HG03135 (cell line): Measurements from ENCODE around the gene VAT1.
"Not testable (repeated sequence)": the region's sequence is repeated elsewhere in the genome, so short reads cannot be mapped to it uniquely, and the experiment has no call there.

Experiments
- ATAC-seq: cut with Tn5 transposase; IDR thresholded peaks from one replicate; pipeline ENCODE4 v1.9.1; 2021; ENCODE audit warnings: mild to moderate bottlenecking, moderate library complexity; ENCODE audit not compliant: unreplicated experiment

VAT1 gene

GRCh38 chr17:42975701-42976100 is 46.5 kb downstream of the VAT1 start:
- not testable (repeated sequence) for ATAC-seq

- ATAC-seq = no peak
These were observed 46.9 kb downstream of the VAT1 start for GRCh38 chr17:42975265-42975664.

DNA sequence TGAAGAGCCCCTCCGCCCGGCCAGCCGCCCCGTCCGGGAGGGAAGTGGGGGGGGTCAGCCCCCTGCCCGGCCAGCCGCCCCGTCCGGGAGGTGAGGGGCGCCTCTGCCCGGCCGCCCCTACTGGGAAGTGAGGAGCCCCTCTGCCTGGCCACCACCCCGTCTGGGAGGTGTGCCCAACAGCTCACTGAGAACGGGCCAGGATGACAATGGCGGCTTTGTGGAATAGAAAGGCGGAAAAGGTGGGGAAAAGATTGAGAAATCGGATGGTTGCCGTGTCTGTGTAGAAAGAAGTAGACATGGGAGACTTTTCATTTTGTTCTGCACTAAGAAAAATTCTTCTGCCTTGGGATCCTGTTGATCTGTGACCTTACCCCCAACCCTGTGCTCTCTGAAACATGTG is 48.9 kb downstream of the VAT1 start:
- not testable (repeated sequence) for ATAC-seq

- ATAC-seq = no peak
These were observed 50.6 kb downstream of the VAT1 start for GRCh38 chr17:42971589-42971988.

DNA sequence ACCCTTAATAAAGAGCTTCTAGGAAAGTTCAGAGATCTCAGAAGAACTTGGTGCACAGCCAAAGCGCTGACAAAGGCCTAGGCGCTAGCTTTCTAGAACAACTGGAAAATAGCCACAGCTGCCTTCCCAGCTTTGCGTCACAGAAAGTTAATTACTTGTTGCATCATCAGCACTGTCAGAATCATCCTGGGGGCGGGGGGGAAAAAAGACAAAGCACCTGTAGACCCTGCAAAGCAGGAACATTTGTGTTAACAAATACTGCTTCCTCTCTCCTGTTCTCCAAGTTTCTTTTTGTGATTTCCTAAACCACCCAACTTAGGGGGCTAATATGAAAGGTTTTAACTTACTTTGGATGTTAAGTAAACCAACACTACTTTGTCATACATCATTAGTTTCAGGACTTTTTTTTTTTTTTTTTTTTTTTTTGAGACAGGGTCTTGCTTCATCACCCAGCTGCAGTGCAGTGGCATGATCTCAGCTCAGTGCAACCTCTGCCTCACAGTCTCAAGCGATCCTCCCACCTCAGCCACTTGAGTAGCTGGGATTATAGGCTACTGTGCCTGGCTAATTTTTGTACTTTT is 53.1 kb downstream of the VAT1 start:
- ATAC-seq = no peak

- no peak for ATAC-seq
These were observed 54.3 kb downstream of the VAT1 start for GRCh38 chr17:42967925-42968324.
